ENCODE results near the gene BORCS5.
"Not testable (repeated sequence)": the region's sequence is repeated elsewhere in the genome, so short reads cannot be mapped to it uniquely, and the experiment has no call there.

Gene BORCS5

DNA sequence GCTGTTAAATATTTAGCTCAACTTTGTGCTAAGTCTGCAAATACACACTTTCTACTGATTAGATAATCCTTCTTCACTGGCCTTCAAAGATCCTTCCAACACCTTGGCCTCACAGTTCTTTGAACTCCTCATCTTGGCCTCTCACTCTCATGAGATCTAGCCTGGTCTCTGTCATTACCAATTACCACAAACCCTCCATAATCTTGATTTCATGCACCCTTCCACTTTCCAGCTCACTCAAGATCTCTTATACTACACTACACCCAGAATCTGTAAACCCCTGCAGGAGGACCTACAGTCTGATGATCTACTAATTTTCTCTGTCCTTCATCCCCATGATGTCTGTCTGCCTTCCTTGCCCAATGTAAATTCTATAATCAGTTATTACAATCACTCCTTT lies 134.7 kb downstream of the BORCS5 start:
- no peak for DNase-seq

GRCh38 chr12:12492547-12492946 lies 135.7 kb downstream of the BORCS5 start:
- no peak for DNase-seq

DNA sequence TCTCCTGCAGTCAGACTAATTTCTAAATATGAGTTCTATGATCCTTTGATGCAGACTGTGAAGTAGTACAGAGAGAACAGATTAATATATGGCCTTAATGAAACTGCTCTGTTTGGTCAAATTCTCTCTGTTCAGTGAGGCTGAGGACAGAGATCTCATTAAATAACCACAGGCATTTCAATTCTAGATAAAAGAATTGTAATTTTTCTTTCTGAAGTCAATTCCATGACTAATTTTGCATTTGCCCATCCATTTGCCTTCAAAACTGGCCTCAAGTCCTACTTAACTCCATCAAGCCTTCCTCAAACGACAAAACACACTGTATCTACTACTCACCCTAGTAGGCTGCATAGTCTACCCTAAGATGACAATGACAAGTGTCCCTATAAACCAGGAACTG lies 138.7 kb downstream of the BORCS5 start:
- DNase-seq = no peak

- no peak for DNase-seq
Measured at GRCh38 chr12:12498210-12498609, 141.3 kb downstream of the BORCS5 start.

DNA sequence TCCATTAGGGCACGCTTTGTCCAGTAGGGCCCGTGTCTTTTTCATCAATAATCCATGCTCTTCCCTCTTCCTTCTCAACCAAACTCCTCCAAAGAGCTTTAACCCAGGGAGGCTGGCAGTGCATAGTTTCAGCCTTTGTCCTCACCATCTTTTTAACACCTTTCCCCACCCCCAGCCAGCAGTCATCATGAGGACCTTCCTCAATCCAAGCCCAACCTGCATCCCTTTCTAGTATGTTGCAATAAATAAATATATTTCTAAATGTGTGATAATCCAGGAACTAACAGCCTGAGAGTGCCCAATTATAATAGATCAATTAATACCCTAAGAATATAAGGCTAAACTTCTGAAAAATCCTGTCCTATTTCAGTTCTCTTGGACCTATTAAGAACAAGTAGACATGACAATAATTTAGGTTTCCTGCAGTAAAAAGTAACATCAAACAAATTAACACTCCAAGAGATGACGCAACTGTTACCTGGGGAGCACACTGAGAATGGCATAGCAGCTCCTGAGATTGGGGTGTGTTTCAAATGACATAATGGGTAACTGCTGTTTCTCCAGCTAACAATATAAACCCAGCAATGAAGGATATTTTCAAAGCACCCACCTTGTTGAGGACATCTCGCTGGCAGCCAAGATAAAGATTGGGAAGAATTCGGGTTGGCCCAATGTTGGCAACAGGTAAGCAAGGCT lies 143.2 kb downstream of the BORCS5 start:
- DNase-seq = no peak

GRCh38 chr12:12501121-12501520 lies 144.2 kb downstream of the BORCS5 start:
- DNase-seq = no peak

GRCh38 chr12:12502130-12502814 lies 145.4 kb downstream of the BORCS5 start:
- not testable (repeated sequence) for DNase-seq

DNA sequence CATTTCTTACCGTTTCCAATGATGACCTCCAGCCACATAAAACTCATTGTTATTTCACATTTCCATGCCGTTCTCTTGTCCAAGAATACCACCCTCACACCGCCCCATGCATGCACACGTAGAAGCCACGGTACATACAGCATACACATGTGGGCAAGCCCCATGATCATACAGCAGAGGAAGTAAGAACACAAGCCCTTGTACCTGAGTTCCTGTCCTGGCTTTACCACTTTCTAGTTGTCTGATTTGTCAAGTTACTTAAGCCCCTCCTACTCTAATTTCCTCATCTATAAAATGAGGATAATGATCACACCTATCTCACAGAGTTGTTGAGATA lies 145.9 kb downstream of the BORCS5 start:
- DNase-seq = no peak

DNA sequence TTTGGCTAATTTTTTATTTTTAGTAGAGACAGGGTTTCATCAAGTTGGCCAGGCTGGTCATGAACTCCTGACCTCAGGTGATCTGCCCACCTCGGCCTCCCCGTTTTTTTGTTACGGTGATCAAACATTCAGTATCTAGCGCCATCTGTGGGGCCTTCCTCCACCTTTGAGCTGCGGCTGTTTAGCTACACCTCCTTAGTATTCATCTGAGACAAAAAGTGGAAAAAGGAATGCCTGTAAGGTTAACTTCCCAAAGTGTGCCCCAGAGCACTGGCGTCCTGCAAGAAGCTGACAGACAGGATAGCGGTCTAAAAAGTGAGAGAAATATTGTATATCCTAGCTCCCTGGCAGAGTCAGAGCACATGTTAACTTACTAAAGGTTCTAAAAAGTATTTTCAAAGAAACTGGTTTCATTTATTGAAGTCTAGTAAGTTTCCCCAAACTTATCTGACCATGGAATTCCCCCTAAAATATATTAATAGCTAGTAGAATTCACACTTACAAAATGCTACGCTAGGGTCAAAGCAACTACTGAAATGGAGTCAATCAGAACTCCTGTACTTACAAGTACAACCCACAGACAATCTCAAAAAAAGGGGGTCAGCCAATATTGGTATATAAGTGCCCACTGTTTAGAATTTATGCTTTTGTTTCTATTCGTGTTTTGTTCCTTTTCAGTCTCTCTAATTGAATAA lies 146.7 kb downstream of the BORCS5 start:
- DNase-seq = no peak

DNA sequence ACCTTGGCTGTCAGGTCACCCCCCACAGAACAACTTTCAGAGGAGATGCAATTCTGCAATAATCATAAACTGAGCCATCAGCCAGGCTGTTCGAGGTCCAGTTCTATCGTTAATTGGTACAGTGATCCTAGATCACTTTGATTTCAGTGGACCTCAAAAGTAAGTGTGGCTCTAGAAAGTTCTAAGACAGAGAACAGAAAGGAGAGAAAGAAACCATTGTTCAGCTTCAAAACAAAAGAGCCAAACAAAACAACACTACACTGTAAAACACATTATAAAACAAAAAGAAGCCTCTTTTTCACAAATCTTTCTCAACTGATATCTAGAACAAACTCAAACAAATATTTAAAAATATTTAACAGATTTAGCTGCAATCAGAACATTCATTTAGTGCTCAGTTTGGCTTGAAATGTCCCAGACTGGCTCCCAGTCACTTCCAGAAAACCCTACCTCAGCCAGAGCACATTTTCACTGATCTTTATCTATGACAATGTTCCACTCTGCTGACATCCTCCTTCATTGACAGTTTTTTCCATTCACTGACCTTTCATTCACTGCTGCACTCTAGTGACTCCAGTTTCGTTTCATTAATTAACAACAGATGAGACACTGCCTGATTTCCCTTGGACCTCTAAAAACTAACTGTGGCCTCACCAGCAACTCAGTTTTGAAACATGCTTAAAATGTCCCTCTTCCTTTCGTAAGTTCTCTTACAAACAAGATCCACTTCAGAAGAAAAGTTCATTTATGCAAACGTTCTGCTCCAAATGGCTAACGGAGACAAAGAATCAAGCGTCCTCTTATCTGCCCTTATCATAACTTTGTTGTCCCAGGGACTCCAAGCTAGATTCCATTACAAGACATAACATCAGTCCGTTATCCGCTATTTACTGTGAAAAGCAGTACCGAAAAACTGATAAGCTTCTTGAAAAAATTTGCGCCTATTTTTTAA lies 148.9 kb downstream of the BORCS5 start:
- DNase-seq = no peak

- no peak for DNase-seq
Measured at GRCh38 chr12:12506496-12506890, 149.6 kb downstream of the BORCS5 start.

DNA sequence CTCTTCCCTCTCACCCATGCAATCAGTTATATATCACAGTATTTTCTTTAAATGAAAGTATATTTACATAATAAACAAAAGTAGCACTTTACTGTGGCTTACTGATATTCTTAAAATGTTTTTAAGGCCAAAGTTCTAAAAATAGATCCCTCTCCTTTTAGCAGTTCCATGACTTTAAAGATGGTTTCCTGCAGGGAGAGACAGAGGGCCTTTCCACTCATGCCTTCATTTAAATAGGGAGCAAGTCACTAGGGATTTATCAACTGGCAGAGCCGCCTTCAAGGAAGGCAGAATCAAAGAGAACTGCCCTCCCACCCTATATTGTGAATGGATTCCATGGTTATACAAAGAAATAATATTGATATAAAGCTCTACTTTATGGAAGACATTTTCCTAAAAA lies 150.2 kb downstream of the BORCS5 start:
- no peak for DNase-seq

GRCh38 chr12:12508612-12509011 lies 151.7 kb downstream of the BORCS5 start:
- no peak for DNase-seq

DNA sequence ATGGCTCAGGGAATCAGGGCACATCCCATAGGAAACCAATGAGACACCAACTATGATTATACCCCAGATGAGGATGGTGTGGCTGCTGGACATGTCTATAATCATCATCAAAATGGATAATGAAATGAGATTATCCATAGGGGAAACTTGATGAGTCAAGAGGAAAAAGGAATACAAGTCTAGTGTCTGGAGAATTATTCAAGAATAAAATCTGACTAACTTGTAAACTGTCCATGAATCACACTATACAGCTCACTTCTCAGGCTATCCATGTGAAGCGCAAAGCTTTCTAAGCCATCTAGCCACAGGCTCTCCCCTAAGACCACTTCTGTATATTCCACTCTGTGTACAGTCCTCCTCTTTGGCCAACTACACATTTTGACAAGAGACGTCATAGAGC lies 153.3 kb downstream of the BORCS5 start:
- no peak for DNase-seq

DNA sequence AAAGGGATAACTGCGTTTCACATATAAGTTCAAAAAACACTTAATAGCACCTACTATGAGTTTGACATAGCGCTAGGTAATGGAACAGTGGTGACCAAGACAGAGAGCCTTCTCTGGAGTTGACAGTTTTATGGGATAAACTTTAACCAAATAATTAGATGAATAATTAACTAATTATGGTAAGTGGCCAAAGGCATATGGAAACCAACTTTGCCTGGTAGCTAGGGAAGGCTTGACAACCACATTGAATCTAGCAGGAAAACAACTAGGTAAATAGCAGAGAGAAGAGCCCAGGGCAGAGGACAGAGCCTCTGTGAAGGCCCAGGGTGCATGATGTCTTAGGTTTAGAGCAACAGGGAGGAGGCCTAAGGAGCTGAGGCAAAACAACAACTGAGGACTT lies 153.7 kb downstream of the BORCS5 start:
- no peak for DNase-seq

- no peak for DNase-seq
Measured at GRCh38 chr12:12511021-12511783, 154.3 kb downstream of the BORCS5 start.

DNA sequence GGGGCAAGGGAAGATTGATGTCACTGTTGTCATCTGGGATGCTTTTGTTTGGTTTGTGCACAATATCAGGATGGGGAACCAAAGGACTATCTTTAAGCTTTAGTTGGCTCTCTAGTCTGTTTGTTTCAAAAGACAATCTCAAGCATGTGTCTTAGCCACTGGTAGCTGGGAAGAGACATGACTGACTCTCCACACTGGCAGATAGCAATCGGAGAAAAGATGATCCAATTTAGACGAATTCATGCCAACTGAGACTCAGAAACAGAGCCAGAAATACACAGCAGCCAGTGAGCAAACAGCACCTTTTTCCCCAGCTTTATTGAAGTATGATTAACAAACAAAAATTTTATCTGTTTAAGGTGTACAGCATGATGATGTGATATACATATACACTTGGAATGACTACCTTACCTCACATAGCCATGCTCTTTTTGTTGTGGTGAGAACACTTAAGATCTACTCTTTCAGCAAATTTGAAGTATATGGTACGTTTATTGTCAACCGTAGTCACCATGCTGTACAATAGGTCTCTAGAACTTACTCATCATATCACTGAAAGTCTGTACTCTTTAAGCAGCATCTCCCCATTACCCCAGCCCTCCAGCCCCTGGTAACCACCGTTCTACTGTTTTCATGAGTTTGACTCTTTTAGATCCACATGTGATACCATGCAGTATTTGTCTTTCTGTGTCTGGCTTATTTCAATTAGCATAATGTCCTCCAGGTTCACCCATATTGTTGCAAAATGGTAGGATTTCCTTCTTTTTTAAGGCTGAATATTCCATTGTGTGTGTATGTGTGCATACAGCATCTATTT lies 155.2 kb downstream of the BORCS5 start:
- DNase-seq = no peak

DNA sequence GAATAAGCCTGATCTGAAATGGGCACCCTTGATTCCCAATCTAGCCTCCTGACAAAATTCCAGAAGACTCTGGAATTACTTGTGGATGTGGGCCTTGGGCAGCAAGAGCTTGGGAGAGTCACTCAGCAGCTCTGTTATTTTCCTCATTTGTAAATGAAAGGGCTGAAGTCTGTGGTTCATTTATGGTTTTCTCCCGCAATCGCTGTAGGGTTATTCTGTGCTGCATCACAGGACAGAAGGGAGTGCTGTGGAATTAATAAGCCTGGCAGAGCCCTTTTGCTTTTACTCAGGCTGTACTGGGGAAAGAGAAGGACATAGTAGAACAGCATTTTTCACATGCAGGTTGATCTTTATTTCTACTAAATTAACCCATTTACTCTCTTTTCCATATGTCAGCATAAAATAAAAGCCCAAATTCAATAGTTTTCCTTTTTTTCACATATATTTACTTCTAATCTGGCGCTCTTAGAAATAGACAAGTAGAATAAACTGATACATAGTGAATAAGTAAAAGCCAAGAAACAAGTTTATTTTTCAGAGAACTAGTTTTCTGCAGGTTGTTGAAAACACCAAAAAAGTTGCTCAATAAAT lies 156.6 kb downstream of the BORCS5 start:
- DNase-seq = no peak

DNA sequence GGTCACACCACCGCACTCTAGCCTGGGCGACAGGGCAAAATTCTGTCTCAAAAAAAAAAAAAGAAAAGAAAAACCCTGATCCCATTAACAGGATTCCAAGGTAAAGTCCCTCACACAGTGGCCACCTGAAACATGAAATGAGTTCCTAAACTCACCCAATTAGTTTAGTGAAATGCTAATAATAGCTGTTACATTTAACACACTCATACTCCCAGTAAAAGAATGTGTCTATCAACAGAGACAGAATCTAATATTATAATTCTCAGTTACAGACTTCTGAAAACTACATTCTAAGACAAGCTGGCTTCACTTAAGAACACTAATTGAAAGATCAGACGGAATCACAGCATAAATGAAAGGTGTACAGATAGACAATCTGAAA lies 161.6 kb downstream of the BORCS5 start:
- no peak for DNase-seq

- no peak for DNase-seq
Measured at GRCh38 chr12:12518919-12519318, 162.0 kb downstream of the BORCS5 start.
